Midbrain (tissue), 1 donor: ENCODE data around the gene CALCOCO1.
A peak's percentile ranks its signal among the peaks of the same experiment; 100 is the strongest.
"Not testable (repeated sequence)": the region's sequence is repeated elsewhere in the genome, so short reads cannot be mapped to it uniquely, and the experiment has no call there.

Experiments
- DNase-seq: peaks from one replicate; lab custom pipeline; 2025; lab: John Stamatoyannopoulos, UW

CALCOCO1 gene

DNA sequence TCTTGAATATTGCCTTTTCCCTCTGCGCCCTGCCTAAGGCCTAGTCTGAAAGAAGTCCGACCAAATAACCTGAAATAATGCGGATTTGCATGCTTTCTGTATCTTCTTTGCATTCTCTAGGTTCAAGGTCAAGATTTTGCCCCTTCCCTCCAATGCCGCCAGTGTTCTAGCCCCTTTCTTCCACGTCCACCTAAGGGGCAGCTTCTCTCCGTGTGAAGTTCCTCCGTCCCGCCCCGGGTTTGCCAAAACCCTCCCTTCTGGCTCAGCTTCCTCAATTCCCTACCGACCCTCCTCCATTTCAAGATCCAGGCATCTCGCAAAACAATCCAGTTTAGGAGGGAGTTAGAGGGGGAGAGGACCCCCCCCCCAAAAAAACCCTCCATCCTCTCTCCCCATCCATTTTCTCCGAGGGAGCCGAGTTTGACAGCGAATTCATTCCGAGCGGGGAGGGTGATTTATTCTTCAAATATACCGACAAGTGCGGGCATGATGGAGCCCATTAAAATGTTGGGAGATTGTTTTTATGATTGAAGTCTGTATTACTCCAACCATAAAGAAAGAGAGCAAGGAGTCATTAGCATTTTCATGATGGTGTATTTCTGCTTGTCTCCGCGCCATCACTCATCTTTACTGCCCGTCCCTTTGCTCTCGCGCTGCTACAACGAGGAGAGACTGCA is 30.5 kb downstream of the CALCOCO1 start:
- no peak for DNase-seq

DNA sequence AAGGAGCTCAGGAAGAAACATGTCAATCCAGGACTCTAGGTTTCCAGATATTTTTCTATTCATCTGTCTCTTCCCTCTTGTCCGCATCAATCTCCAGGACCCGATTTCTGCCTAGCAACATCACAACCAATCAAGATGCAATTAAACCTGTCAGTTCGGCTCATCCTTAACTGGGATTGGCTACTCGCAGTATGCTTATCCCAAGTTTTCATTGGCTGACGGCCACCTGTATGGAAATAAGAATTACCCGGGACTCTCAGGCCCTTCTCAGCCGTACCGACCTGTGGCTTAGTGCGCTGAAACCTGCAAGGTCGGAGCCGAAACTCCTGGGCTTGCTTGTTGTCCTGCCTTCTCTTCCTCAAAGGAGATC is 31.0 kb downstream of the CALCOCO1 start:
- DNase-seq = peak; percentile 89

DNA sequence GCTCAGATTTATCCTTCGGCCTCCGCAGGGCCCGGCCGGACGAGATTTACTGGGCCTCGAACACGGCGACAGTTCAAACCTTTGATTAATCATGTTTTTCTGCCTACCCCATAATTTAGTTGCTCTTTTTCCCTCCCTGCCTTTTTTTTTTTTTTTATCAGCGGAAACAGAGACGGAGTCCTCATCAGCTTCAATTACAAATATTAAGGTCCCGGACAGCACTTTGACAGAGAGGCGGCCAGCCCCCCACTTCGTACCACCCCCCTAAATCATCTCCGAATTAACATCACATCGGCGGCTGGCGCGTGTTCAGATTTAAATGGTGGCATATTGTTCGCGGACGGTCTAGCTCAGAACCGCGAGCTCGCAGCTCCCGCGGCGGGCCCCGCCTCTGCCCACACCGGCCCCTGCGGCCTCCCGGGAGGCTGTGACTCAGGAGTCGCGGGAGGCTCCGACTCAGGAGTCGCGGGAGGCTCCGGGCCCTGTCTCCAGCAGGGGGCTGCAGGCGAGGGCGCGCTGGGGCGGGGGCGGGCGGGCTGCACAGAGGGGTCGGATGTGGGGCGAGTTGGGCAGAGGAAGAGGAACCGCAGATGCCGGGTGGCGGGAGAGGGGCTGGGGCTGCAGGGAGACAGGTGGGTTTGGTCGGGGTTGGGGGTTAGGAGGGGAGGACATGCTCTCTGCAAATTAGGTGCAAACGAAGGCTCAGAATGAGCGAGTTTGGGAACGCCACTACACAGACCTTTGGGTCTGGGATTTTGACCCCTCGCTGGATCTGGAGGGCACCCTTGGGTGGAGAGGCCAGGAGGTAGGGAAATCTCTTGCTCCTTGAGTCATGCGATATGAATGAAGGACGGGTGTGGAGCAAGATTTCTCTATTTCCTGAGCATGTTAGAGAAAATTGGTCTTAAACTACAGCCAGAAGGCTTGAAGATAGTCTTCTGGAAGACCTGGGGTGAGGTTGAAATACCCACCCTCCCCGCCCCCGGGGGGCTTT is 31.8 kb downstream of the CALCOCO1 start:
- no peak for DNase-seq

DNA sequence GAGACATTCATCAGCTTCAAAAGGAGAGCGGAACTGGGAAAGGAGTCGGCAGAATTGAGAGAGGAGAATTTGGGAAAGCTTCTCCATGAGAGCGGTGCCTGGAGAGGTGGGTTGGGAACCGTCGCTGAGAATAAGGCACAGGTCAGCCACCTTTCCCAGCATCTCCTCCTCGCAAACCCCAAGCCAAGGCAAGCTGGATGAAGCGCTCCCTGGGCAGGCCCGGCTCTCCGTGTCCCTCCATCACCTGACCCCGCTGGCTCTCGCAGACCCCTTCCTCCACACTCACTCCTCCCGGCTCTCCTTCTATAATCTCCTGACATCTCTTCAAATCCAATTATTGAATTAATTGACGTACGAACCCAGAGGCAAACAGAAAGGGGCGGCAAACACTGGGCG is 32.5 kb downstream of the CALCOCO1 start:
- no peak for DNase-seq

DNA sequence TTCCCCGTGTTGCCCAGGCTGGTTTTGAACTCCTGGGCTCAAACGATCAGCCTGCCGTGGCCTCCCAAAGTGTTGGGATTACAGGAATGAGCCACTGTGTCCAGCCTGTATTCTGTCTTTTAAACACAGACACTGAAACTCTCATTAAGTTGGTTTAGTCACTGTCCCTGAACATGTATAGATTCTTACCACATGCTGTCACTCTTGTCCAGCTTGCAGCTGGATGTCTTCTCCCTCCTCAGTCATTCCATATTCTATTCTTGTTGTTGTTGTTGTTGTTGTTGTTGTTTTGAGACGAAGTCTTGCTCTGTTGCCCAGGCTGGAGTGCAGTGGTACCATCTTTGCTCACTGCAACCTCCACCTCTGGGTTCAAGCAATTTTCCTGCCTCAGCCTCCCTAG is 39.1 kb downstream of the CALCOCO1 start:
- DNase-seq = no peak

DNA sequence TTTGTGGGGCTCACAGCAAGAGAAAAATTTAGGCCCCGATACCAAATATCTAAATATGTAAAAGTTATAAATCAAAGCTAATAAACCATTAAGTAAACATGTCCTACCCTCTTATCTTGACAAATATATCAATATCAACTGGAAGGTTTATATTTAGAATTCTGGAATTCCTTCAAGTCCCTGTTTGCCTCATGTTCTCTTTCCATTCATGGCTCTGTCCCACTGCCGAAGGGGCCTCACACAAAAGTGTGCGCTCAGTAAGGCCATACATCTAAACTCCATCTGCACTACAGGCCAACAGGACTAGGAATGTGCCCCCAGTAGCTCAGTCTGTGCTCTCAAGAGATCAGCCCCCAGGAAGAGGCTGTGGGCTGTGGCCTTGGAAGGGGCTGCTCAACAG is 40.8 kb downstream of the CALCOCO1 start:
- no peak for DNase-seq

DNA sequence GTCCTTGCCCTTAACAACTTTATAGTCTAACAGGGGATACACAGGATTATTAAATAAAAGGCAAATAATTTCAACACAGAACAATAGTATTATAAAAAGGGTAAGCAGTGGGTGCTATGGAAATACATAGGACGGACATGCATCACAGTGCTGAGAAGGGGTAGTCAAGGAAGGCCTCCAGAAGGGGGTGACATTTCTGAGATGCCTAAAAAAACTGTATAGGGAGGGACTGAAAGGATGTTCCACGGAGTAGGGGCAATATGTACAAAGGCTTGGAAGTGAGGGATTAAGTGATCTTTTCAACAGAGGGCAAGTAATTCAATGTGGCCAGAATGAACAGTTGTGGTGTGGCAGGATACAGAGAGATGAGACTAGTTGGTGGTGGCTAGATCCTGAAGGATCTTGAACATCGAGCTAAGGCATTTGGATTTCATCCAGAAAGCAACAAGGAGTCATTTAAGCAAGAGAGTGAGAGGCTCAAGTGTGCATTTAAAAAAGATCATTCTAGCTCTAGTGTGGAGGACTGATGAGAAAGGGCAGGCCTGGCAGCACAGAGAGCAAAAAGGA is 42.5 kb downstream of the CALCOCO1 start:
- DNase-seq = no peak

DNA sequence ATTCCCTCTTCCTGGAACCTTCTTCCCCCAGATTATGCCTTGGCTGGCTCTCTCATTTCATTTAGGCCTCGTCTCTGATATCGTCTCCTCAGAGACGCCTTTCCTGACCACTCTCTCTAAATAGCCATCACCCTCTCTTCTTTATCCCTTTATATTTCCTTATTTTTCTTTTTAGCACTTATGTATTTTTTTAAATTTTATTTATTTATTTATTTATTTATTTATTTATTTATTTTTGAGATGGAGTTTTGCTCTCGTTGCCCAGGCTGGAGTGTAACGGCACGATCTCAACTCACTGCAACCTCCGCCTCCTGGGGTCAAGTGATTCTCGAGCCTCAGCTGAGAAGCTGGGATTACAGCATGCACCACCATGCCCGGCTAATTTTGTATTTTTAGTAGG is 43.3 kb downstream of the CALCOCO1 start:
- DNase-seq = no peak

DNA sequence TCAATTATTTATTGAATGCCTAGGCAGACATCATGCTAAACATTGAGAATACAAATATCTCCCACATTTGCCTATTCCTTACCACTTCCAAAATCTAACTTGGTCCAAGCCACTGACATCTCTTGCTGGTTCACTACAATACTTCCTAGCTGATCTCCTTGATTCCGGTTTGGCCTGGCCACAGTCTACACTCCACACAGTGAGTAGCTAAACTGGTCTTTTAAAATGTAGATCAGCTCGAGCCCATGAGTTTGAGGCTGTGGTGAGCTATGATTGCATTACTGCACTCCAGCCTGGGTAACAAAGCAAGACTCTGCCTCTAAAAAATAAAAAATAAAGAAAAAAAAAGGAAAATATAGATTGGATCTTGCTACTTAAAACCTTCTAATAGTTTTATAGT is 43.8 kb downstream of the CALCOCO1 start:
- DNase-seq = no peak

DNA sequence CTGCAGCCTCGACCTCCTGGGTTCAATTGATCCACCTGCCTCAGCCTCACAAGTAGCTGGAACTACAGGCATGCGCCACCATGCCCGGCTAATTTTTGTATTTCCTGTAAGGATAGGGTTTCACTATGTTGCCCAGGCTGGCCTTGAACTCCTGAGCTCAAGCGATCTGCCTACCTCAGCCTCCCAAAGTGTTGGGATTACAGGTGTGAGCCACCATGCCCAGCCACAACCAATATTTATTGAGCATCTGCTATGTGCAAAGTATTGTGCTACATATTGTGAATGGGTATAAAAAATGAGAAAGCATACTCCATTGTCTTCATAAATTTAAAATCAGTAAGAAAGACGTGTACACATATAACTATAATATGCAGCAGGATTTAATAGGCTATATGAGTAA is 47.2 kb downstream of the CALCOCO1 start:
- not testable (repeated sequence) for DNase-seq

DNA sequence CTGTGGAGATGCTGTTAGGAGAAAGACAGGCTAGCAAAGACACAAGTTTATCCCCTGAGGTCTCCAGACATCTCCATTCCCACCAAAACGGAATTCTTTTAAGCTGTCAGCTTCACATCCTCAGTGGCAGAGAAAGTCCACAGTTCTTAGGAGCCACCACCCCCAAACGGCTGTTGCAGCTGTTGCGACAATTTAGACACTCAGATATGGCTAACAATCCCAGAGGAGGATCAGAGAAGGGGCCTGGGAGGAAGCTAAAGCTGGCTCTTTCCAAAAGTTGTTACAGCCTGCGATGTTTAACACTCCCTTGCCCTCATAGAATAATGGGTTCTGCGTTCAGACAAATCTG is 49.5 kb downstream of the CALCOCO1 start:
- DNase-seq = peak; percentile 64

DNA sequence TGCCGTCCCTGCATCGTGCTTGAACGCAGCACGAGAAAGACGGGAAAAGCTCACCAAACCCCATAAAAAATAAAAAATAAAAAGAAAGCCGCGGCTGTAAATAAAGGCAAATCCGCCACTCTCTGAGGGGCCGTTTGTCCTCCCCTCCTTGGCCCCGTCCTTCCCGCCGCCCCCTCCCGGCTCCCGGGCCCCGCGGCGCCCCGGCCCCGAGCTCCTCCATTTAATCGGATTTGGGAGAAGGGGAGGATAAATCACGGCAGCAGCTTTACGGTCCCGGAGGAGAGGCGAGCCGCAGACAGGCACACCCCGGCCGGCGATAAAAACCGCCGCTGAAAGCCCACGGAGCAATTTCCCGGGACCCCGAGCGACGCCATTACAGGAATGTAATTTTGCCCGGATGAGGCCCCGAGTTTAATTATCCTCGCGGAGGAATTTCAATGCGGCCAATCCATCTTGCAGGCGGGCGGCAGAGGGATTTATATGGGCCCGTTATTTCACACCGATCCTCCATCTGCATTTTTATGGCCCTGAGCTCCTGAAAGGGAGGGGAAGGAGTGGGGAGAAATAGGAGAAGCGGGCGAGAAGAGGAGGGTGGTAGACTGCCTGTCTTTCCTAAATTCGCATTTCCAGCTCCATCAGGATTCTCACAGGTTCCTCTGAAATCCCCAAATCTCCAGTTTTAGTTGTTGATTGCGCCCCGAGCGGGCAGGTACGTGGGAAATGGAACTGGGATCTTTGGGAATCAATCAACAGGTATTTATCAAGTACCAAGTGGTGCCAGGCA is 50.0 kb downstream of the CALCOCO1 start:
- DNase-seq = peak; percentile 64

DNA sequence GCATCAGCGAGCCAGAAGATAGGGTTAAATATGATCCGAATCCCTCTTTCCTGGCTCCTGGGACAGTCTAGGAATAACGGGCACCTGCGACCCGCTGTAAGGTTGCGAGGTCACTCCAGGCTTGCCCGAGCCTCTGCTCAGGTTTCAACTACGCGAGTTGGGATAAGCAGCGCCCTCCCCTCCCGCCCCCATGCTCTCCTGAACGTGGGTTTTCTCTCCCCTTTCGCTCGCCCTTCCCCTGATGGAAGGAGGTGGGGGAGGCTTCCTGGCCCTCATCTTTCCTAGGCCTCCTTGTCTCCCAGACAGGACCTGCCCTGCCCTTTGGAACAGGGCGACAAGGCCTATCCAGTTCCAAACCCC is 50.6 kb downstream of the CALCOCO1 start:
- DNase-seq = peak; percentile 67

DNA sequence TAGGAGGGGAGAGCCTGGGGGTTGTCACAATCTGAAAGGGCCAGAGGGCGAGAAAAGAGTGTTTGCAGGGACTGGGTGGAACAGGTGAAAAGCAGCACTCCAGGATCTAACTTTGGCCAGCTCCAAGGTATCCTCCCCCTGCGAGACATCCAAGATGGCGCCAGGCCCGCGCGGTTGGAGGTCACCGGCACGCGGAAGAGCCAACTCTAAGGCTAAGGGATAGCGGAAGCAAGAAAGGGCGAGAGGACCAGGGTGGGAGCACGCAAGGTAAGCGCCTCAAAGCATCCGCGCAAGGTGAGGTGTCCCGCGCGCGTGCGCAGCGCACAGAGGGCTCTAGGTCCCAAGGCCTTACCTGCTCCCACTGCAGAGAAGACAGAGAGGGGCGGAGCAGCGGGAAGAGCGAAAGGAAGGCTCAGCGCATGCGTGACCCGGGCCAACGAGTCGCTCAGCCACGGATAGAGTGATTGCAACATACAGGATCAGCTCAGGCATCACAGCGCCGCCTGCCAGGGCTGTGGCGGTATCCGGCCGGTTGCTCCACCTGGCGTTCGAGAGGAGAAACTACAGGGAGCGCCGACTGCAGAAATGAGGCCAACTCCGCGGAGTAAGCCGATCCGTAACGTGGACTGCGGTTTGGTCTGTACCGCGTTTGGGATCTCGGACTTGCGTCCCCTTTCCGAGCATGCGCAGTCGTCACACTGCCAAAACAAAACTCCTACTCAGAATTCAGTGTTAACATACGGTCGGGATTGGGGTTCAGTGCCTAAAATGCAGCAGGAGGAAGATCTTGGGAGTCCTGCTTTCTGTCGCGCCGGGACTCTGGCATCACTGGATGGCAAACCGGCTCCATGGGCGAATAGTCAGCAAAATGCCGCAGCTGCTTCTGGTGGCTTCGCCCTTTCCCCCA is 51.3 kb downstream of the CALCOCO1 start, which contains the start of gene ATP5MC2:
Gene ATP5MC2, minus strand, starts transcription at position 383 of the 907 bp plus-strand sequence. CDS start 3,469 bp downstream, outside the sequence.
- DNase-seq = peak; percentile 99

DNA sequence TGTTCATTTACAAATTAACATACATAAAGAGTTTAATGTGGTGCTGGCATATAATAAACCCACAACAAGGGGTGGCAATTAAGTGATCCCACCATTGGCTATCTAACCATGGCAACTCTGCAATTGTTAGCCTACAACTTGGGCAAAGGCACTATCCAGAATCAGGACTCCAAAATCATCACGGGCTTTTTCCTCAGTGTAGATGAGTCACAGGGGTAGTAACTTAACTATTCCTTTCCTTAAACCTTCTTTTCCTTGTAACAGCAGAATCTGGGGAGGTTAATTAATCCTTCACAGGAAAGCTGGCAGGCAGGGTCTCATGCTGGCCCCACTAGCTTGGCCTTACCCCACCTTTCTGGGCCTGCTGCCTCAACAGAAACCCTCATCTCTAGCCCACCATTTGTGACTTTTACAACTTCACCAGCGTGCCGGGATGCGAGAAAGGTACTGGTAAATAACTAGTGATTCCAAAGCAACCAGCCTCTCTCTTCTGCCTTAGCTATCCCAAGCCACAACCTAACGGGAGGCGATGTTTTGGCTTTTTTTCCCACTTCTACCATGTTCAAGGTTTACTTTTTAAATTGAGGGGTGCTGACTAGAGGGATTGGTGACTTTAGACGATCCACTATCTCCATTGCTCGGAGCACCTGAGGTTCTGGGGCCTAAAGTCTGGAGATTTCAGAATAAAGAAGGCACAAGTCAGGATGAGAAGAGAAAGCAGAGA is 52.1 kb downstream of the CALCOCO1 start:
- no peak for DNase-seq

DNA sequence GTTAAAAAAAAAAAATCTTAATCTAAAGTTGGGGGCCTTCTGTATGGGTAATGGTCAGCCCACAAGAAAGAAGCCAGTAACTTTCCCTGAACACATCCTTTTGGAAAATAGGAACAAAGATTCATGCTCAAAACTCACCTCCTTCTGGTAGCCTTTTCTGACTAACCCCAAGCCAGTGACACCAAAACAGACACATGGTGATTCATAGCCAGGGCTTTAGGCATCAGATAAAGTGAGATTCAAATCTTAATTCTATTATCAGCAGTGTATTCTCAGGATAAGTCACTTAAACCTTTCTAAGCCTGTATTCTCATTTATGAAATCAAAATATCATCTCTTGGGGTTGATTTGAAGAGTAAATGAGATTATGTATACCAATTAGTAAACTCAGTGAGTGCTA is 56.3 kb downstream of the CALCOCO1 start:
- no peak for DNase-seq

DNA sequence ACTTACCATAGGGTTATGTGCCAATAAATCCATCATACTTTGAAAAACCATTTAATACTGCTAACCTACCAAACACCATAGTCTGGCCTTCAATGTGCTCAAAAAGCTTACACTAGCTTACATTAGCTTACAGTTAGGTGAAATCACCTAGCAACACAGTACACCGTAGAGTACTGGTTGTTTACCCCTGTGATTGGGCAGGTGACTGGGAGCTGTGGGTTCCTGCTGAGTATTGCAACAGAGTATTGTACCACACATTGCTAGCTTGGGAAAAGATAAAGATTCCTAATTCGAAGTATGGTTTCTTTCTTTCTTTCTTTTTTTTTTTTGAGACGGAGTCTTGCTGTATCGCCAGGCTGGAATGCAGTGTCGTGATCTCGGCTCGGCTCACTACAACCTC is 56.9 kb downstream of the CALCOCO1 start:
- DNase-seq = no peak

DNA sequence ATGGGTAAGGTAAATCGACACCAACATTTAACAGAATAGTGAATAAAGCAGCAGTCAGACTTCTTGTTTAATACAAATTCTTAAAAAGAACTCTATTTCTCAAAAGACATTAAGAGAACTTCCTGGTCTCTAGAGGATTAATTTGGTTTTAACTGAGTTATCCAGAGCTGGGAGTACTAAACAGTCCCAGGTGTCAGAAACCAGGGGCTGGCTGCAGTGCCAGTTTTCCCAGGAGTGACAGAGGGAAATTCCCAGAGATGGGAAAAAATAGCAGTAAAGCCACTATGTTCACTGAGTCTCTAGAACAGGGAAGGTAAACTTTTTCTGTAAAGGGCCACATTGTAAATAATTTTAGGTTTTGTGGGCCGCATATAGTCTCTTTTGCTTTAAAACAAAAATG is 60.2 kb downstream of the CALCOCO1 start:
- DNase-seq = no peak

DNA sequence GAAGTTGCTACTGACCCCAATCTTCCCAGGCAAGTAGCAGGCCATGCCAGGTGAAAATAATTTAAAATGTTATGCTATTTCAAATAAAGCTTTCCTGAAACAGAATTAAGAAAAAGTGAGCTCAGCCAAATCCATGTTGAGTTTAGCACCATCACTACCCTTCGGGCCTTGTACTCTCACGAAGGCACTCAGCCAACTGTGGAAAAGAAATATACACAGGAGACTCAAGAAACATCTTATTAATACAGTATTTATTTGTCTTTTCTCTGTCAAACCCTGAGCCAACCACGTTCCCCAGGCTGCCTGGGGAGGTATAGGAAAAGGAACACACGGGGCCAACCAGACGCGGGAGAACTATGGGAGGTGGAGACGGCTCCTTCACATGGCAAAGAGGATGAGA is 62.3 kb downstream of the CALCOCO1 start:
- no peak for DNase-seq

DNA sequence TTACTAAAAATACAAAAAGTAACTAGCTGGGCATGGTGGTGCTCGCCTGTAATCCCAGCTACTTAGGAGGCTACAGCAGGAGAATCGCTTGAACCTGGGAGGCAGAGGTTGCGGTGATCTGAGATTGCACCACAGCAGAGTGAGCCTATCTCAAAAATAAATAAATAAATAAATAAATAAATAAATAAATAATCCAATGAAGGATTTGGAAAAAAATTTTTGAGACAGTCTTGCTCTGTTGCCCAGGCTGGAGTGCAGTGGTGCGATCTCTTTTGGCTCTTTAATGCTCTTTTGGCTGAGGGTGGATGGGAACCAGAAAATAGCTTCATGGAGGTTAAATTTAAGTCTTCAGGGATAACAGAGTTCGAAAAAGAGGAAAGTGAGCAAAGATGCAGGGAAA is 63.1 kb downstream of the CALCOCO1 start:
- no peak for DNase-seq
